Mesodermal cell (in vitro differentiated cells): ENCODE results near the gene CPSF3.

Experiments used
- H3K27ac ChIP-seq: 2 replicates; pipeline ENCODE4 v1.7.0; 2013; ENCODE audit warnings: mild to moderate bottlenecking, low read depth, low read length, moderate library complexity; ENCODE audit not compliant: severe bottlenecking
- H3K36me3 ChIP-seq: 2 replicates; pipeline ENCODE4 v1.7.1; 2013; ENCODE audit warnings: mild to moderate bottlenecking, low read length, moderate library complexity; ENCODE audit not compliant: control insufficient read depth, insufficient read depth
- H3K4me1 ChIP-seq: one replicate; pipeline ENCODE4 v1.7.1; 2013; ENCODE audit warnings: mild to moderate bottlenecking, low read length; ENCODE audit not compliant: insufficient read depth, control insufficient read depth, poor library complexity, severe bottlenecking
- H3K4me3 ChIP-seq: 2 replicates; pipeline ENCODE4 v1.7.0; 2013; ENCODE audit warnings: low read length, control low read depth, mild to moderate bottlenecking; ENCODE audit not compliant: insufficient read depth, poor library complexity, severe bottlenecking; ENCODE audit errors: extremely low read depth
- H3K9me3 ChIP-seq: 2 replicates; pipeline ENCODE4 v1.7.1; 2013; ENCODE audit warnings: mild to moderate bottlenecking, low read length, moderate library complexity; ENCODE audit not compliant: control insufficient read depth
- WGBS, 2 experiments: methylation state at CpG; one replicate each; pipeline ENCODE4 v1.1.5; 2013; ENCODE audit warnings: missing lambda C conversion rate in 2 of 2; ENCODE audit not compliant: insufficient coverage in 2 of 2; 5-methylcytosine and 5-hydroxymethylcytosine counted together

Gene CPSF3

GRCh38 chr2:9385841-9386240 lies 37.6 kb upstream of the CPSF3 start:
- no peak overlapping the region for H3K27ac ChIP-seq
- no peak overlapping the region for H3K4me3 ChIP-seq
- H3K4me1 ChIP-seq: peaks cover 10% of the 10 kb centered on the region
- WGBS, 2 experiments: 85 to 92% methylated on average over 4 to 5 of the region's 6 CpGs
- H3K36me3 ChIP-seq: peaks cover 96% of the 10 kb centered on the region
- H3K9me3 ChIP-seq: no peaks in the 10 kb centered on the region

GRCh38 chr2:9388199-9388681 lies 35.2 kb upstream of the CPSF3 start:
- WGBS, 2 experiments: 97 to 100% methylated on average over 9 to 10 of the region's 11 CpGs
- H3K36me3 ChIP-seq: peaks cover 78% of the 10 kb centered on the region

GRCh38 chr2:9388950-9389911 lies 34.2 kb upstream of the CPSF3 start:
- 90 to 92% methylated on average over 22 to 25 of the region's 28 CpGs for WGBS, 2 experiments
- no peaks in the 10 kb centered on the region for H3K9me3 ChIP-seq
- no peak overlapping the region for H3K4me3 ChIP-seq
- H3K4me1 ChIP-seq: peaks cover 10% of the 10 kb centered on the region
- H3K36me3 ChIP-seq: peaks cover 76% of the 10 kb centered on the region
- H3K27ac ChIP-seq: no peak overlapping the region

More at GRCh38 chr2:9388199-9388681, 35.2 kb upstream of the CPSF3 start:
- H3K9me3 ChIP-seq: no peaks in the 10 kb centered on the region
- H3K4me3 ChIP-seq: no peak overlapping the region
- peaks cover 9% of the 10 kb centered on the region for H3K4me1 ChIP-seq
- no peak overlapping the region for H3K27ac ChIP-seq

GRCh38 chr2:9390151-9390850 lies 33.2 kb upstream of the CPSF3 start:
- 95 to 97% methylated on average over 6 of the region's 7 CpGs for WGBS, 2 experiments
- peaks cover 75% of the 10 kb centered on the region for H3K36me3 ChIP-seq
- no peak overlapping the region for H3K4me3 ChIP-seq
- no peak overlapping the region for H3K27ac ChIP-seq
- H3K4me1 ChIP-seq: peaks cover 10% of the 10 kb centered on the region
- H3K9me3 ChIP-seq: no peaks in the 10 kb centered on the region

- Histone ChIP-seq H3K27ac (no peak overlapping the region), H3K9me3 (no peaks in the 10 kb centered on the region), H3K36me3 (peaks cover 72% of the 10 kb centered on the region), H3K4me1 (peaks cover 10% of the 10 kb centered on the region), H3K4me3 (no peak overlapping the region)
- WGBS, 2 experiments: 93 to 94% methylated on average over 19 of the region's 19 CpGs
These were observed 32.5 kb upstream of the CPSF3 start for GRCh38 chr2:9390991-9391390.

GRCh38 chr2:9391961-9392720 lies 31.3 kb upstream of the CPSF3 start:
- peak overlapping the region; percentile 53 for H3K27ac ChIP-seq
- peaks cover 75% of the 10 kb centered on the region for H3K36me3 ChIP-seq
- no peaks in the 10 kb centered on the region for H3K9me3 ChIP-seq
- WGBS, 2 experiments: 80 to 95% methylated on average over 9 to 11 of the region's 13 CpGs
- no peak overlapping the region for H3K4me3 ChIP-seq
- H3K4me1 ChIP-seq: peaks cover 10% of the 10 kb centered on the region

- WGBS, 2 experiments: 58 to 63% methylated on average over 22 to 23 of the region's 28 CpGs
- H3K36me3 ChIP-seq: peaks cover 70% of the 10 kb centered on the region
- H3K27ac ChIP-seq: peak overlapping the region; percentile 53
These were observed 30.3 kb upstream of the CPSF3 start for GRCh38 chr2:9392898-9393765.

GRCh38 chr2:9394816-9395215 lies 28.6 kb upstream of the CPSF3 start:
- Histone ChIP-seq H3K27ac (no peak overlapping the region), H3K36me3 (peaks cover 58% of the 10 kb centered on the region), H3K4me3 (no peak overlapping the region), H3K9me3 (no peaks in the 10 kb centered on the region), H3K4me1 (peaks cover 10% of the 10 kb centered on the region)
- WGBS, 2 experiments: 96 to 98% methylated on average over 15 of the region's 15 CpGs

More at GRCh38 chr2:9392898-9393765, 30.3 kb upstream of the CPSF3 start:
- H3K4me1 ChIP-seq: peaks cover 10% of the 10 kb centered on the region
- H3K4me3 ChIP-seq: no peak overlapping the region
- no peaks in the 10 kb centered on the region for H3K9me3 ChIP-seq

- no peak overlapping the region for H3K4me3 ChIP-seq
- H3K4me1 ChIP-seq: peaks cover 10% of the 10 kb centered on the region
- 95 to 98% methylated on average over 12 to 13 of the region's 14 CpGs for WGBS, 2 experiments
- H3K27ac ChIP-seq: no peak overlapping the region
- peaks cover 60% of the 10 kb centered on the region for H3K36me3 ChIP-seq
- H3K9me3 ChIP-seq: no peaks in the 10 kb centered on the region
These were observed 26.3 kb upstream of the CPSF3 start for GRCh38 chr2:9397201-9397600.
